Coronary artery (tissue), 2 donors: ENCODE data around the gene ACADS.
A peak's percentile ranks its signal among the peaks of the same experiment; 100 is the strongest.

ENCODE experiments used
- DNase-seq: peaks from one replicate; pipeline ENCODE4 v3.0.0-alpha.2; 2017; ENCODE audit warnings: low spot score
- H3K27ac ChIP-seq, 2 donors: fragments of 200-600 bp; sonication (generic); one replicate each; pipeline ENCODE4 v1.5.1; 2016 to 2019
- H3K4me3 ChIP-seq: fragments of 200-600 bp; sonication (generic); 2 replicates; pipeline ENCODE4 v1.5.1; 2016; ENCODE audit warnings: mild to moderate bottlenecking, moderate library complexity
- CTCF ChIP-seq: fragments of 200-600 bp; sonication (generic); IDR thresholded peaks from one replicate; pipeline ENCODE4 v1.5.1; 2019; ENCODE audit warnings: antibody characterized with exemption

The ACADS gene

GRCh38 chr12:120719496-120720233 is 6.0 kb upstream of the ACADS start:
- no peak for TF ChIP-seq CTCF
- no peak for DNase-seq
- H3K27ac ChIP-seq: peak overlapping the region; percentile 56 to 75
- H3K4me3 ChIP-seq: no peak overlapping the region

GRCh38 chr12:120720234-120720986 is 5.2 kb upstream of the ACADS start:
- no peak overlapping the region for H3K4me3 ChIP-seq
- DNase-seq: no peak
- TF ChIP-seq CTCF: no peak

GRCh38 chr12:120720987-120721801 is 4.4 kb upstream of the ACADS start:
- TF ChIP-seq CTCF: no peak
- Histone ChIP-seq H3K27ac (peak overlapping the region; percentile 56 to 75), H3K4me3 (no peak overlapping the region)
- no peak for DNase-seq

More at GRCh38 chr12:120720234-120720986, 5.2 kb upstream of the ACADS start:
- peak overlapping the region; percentile 56 to 75 for H3K27ac ChIP-seq

- TF ChIP-seq CTCF: no peak
- Histone ChIP-seq H3K4me3 (no peak overlapping the region), H3K27ac (peak overlapping the region in 1 of 2 donors; percentile 75)
- DNase-seq: no peak
Measured at GRCh38 chr12:120721866-120722265, 3.8 kb upstream of the ACADS start.

- H3K27ac ChIP-seq: no peak overlapping the region
- no peak for DNase-seq
- H3K4me3 ChIP-seq: no peak overlapping the region
- no peak for TF ChIP-seq CTCF
Measured at GRCh38 chr12:120722784-120723183, 2.8 kb upstream of the ACADS start.

GRCh38 chr12:120724720-120725119 is 906 bp upstream of the ACADS start:
- DNase-seq: no peak
- H3K27ac ChIP-seq: no peak overlapping the region
- H3K4me3 ChIP-seq: no peak overlapping the region
- no peak for TF ChIP-seq CTCF
